Measurements from ENCODE around the gene DMD. TPM values are rescaled to one million over a fixed set of nuclear protein-coding genes. Genes with fewer than 3 reads are reported as not detected.
"Not testable (repeated sequence)": the region's sequence is repeated elsewhere in the genome, so short reads cannot be mapped to it uniquely, and the experiment has no call there.

DMD gene
- total RNA-seq, 3 donors from 2014 or later (not counting 1 experiment from before 2014, with no cell fraction given), result not detected

- H3K9me3 Mint-ChIP-seq, result peaks cover 2% of the 10 kb centered on the region in 2 donors
- Histone ChIP-seq H3K36me3 (ENCODE audit: control insufficient read depth, insufficient read depth, low read length) (no peaks in the 10 kb centered on the region), H3K27me3 (ENCODE audit: control insufficient read depth, insufficient read depth, low read length) (no peaks in the 10 kb centered on the region), H3K4me3 (ENCODE audit: low read length) (no peak overlapping the region), H3K9me3 (ENCODE audit: control insufficient read depth, insufficient read depth, low read length) (no peaks in the 10 kb centered on the region), H3K4me1 (ENCODE audit: control insufficient read depth, insufficient read depth, low read length) (no peaks in the 10 kb centered on the region), H3K27ac (ENCODE audit: low read length) (no peak overlapping the region)
- no peaks in the 10 kb centered on the region for H3K36me3 Mint-ChIP-seq
- ATAC-seq, result no peak
- no peaks in the 10 kb centered on the region for H3K4me1 Mint-ChIP-seq
- DNase-seq, result no peak
- intact Hi-C loops (cut with micrococcal nuclease), result no loop called here
- 82% methylated on average over 2 of the region's 4 CpGs for WGBS (ENCODE audit: insufficient coverage)
- no peak overlapping the region for H3K27ac Mint-ChIP-seq
- TF ChIP-seq CTCF (IDR thresholded peaks at IDR 0.05), result no peak
- H3K27me3 Mint-ChIP-seq (ENCODE audit: low read depth in 2 of 2), result no peaks in the 10 kb centered on the region
- no peak overlapping the region for H3K4me3 Mint-ChIP-seq
Measured at GRCh38 chrX:32532262-32532661, 679.1 kb downstream of the DMD start.

- Histone ChIP-seq H3K27me3 (ENCODE audit: control insufficient read depth, insufficient read depth, low read length) (no peaks in the 10 kb centered on the region), H3K9me3 (ENCODE audit: control insufficient read depth, insufficient read depth, low read length) (no peaks in the 10 kb centered on the region), H3K4me1 (ENCODE audit: control insufficient read depth, insufficient read depth, low read length) (no peaks in the 10 kb centered on the region), H3K27ac (ENCODE audit: low read length) (no peak overlapping the region), H3K36me3 (ENCODE audit: control insufficient read depth, insufficient read depth, low read length) (no peaks in the 10 kb centered on the region), H3K4me3 (ENCODE audit: low read length) (no peak overlapping the region)
- Mint-ChIP-seq H3K9me3 (no peaks in the 10 kb centered on the region), H3K27ac (no peak overlapping the region), H3K4me1 (no peaks in the 10 kb centered on the region), H3K36me3 (no peaks in the 10 kb centered on the region), H3K27me3 (ENCODE audit: low read depth in 2 of 2) (no peaks in the 10 kb centered on the region), H3K4me3 (no peak overlapping the region)
- ATAC-seq (no peak), DNase-seq (peak in 1 of 2 donors; percentile 23)
- WGBS (ENCODE audit: insufficient coverage), result no CpG with 5 or more reads among the region's 3 CpGs
- TF ChIP-seq CTCF (IDR thresholded peaks at IDR 0.05), result no peak
- intact Hi-C loops (cut with micrococcal nuclease), result no loop called here
Measured at GRCh38 chrX:32530802-32531403, 680.4 kb downstream of the DMD start.

GRCh38 chrX:32528451-32528850 is 682.9 kb downstream of the DMD start:
- H3K27me3 Mint-ChIP-seq (ENCODE audit: low read depth in 2 of 2); H3K4me1 ChIP-seq (ENCODE audit: control insufficient read depth, insufficient read depth, low read length); H3K27ac ChIP-seq (ENCODE audit: low read length); H3K9me3 ChIP-seq (ENCODE audit: control insufficient read depth, insufficient read depth, low read length); H3K4me3 Mint-ChIP-seq; H3K27ac Mint-ChIP-seq; H3K4me1 Mint-ChIP-seq; intact Hi-C loops (cut with micrococcal nuclease); ATAC-seq; DNase-seq; H3K36me3 ChIP-seq (ENCODE audit: control insufficient read depth, insufficient read depth, low read length); H3K36me3 Mint-ChIP-seq; H3K27me3 ChIP-seq (ENCODE audit: control insufficient read depth, insufficient read depth, low read length); H3K4me3 ChIP-seq (ENCODE audit: low read length); H3K9me3 Mint-ChIP-seq: not testable (repeated sequence)

GRCh38 chrX:32525234-32525633 is 686.1 kb downstream of the DMD start:
- ATAC-seq (no peak), DNase-seq (no peak)
- intact Hi-C loops (cut with micrococcal nuclease), result no loop called here
- Mint-ChIP-seq H3K4me3 (no peak overlapping the region), H3K36me3 (no peaks in the 10 kb centered on the region), H3K27me3 (ENCODE audit: low read depth in 2 of 2) (no peaks in the 10 kb centered on the region), H3K27ac (no peak overlapping the region), H3K4me1 (no peaks in the 10 kb centered on the region), H3K9me3 (peaks cover 3 to 6% of the 10 kb centered on the region in 2 donors)
- Histone ChIP-seq H3K4me1 (ENCODE audit: control insufficient read depth, insufficient read depth, low read length) (no peaks in the 10 kb centered on the region), H3K36me3 (ENCODE audit: control insufficient read depth, insufficient read depth, low read length) (no peaks in the 10 kb centered on the region), H3K27ac (ENCODE audit: low read length) (no peak overlapping the region), H3K4me3 (ENCODE audit: low read length) (no peak overlapping the region), H3K27me3 (ENCODE audit: control insufficient read depth, insufficient read depth, low read length) (no peaks in the 10 kb centered on the region), H3K9me3 (ENCODE audit: control insufficient read depth, insufficient read depth, low read length) (no peaks in the 10 kb centered on the region)
- 86% methylated on average over 5 of the region's 5 CpGs for WGBS (ENCODE audit: insufficient coverage)
- no peak for TF ChIP-seq CTCF (IDR thresholded peaks at IDR 0.05)

Data from natural killer cell (primary cell).